Measurements from ENCODE around the gene TTC28.

The TTC28 gene

DNA sequence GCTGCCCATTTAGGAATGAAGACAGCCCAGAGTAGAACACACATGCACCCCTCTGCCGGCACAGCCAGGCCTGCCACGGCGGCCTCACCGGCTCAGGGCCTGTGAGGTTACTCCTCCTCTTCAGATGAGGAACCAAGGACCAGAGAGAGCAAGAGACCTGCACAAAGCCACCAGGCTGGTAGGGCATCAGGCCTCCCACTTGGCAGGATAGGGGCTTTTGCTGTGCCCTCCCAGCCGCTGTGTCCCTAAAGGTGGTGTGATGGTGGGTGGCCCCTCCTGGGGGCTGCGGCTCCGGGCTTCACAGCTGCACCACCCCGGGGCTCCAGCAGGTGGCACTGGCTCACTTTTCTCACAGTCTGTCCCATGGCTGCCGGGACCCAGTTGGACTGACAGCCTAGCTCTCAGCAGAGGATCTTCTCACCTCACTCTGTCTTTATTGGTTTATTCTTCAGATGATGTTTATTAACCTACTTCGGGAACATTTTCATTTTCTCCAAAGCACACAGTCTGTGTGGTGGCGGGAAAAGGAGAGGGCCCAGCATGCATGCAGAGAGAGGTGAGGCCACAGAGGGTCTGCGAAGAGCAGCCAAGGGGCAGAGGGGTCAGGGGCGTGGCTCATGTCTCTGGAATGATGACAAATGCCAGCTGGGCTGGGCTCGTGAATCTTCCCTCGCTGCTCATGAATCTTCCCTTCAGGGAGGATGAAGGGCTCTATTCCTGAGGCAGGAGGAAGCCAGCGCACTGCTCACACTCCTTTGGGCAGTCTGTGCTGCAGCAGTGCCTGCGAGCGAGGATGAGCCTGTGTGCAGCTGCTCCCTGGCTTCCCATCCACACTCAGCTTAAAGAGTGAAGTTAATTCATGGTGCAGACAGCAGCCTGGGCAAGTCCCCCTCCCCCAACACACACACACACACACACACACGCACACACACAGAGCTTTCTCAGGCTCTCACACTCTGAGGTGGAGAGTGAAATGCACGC, 659.5 kb downstream of the TTC28 start:
- Mint-ChIP-seq H3K4me1 (peaks cover 87% of the 10 kb centered on the region), H3K36me3 (ENCODE audit: low read depth) (peaks cover 5% of the 10 kb centered on the region), H3K27ac (peak overlapping the region; percentile 80), H3K9me3 (no peaks in the 10 kb centered on the region), H3K4me3 (peak overlapping the region; percentile 66), H3K27me3 (ENCODE audit: low read depth, poor library complexity) (peaks cover 11% of the 10 kb centered on the region)
- peak; percentile 90 for DNase-seq
- TF ChIP-seq, protein P1, sequence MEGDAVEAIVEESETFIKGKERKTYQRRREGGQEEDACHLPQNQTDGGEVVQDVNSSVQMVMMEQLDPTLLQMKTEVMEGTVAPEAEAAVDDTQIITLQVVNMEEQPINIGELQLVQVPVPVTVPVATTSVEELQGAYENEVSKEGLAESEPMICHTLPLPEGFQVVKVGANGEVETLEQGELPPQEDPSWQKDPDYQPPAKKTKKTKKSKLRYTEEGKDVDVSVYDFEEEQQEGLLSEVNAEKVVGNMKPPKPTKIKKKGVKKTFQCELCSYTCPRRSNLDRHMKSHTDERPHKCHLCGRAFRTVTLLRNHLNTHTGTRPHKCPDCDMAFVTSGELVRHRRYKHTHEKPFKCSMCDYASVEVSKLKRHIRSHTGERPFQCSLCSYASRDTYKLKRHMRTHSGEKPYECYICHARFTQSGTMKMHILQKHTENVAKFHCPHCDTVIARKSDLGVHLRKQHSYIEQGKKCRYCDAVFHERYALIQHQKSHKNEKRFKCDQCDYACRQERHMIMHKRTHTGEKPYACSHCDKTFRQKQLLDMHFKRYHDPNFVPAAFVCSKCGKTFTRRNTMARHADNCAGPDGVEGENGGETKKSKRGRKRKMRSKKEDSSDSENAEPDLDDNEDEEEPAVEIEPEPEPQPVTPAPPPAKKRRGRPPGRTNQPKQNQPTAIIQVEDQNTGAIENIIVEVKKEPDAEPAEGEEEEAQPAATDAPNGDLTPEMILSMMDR (IDR thresholded peaks at IDR 0.05): peak; percentile 96

DNA sequence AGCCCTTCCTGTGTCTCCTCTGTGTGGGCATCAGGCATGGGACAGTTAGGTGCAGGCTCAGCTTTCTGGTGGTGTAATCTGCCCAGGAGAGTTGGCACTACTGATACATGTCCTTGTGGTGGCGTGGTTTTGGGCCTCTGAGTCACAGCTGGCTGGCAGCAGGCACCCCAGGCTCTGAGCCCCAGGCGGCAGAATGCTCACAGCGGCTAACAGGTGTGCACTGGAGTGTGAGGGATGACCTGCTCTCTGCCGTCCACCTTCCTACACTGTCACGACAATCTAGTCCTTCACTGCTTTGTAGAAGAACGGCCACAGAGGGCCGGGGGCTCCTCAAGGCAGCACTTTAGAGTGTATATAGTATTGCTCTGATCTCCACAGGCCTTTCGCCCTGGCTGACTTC, 660.3 kb downstream of the TTC28 start:
- H3K4me3 Mint-ChIP-seq: no peak overlapping the region
- H3K27ac Mint-ChIP-seq: no peak overlapping the region
- H3K4me1 Mint-ChIP-seq: peaks cover 92% of the 10 kb centered on the region
- H3K27me3 Mint-ChIP-seq (ENCODE audit: low read depth, poor library complexity): peaks cover 8% of the 10 kb centered on the region
- H3K9me3 Mint-ChIP-seq: no peaks in the 10 kb centered on the region
- DNase-seq: no peak
- H3K36me3 Mint-ChIP-seq (ENCODE audit: low read depth): peaks cover 5% of the 10 kb centered on the region
- TF ChIP-seq, protein P1 (IDR thresholded peaks at IDR 0.05): no peak

DNA sequence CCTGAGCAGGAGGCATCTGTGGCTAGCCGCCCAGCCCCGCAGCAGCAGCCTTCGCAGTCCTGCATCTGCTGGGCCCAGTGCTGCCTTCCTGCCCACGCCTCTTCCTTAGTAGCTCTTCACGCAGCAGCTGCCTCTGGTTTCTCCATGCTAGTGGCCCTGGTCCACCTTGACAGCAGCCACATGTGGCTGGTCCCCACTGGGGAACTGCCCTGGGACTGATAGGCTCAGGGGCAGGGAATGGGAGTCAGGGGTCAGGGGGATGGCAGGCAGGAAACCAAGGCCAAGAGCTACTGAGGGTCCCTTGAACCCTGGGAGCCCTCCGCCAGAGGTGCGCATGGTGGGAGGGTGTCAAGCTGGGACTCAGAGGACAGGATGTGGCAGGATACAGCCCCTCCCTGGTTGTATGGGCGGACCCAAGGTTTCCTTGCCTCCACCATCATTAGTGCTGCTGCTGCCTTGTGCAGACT, 661.1 kb downstream of the TTC28 start:
- H3K9me3 Mint-ChIP-seq: no peaks in the 10 kb centered on the region
- H3K27me3 Mint-ChIP-seq (ENCODE audit: low read depth, poor library complexity): peaks cover 6% of the 10 kb centered on the region
- H3K4me1 Mint-ChIP-seq: peaks cover 96% of the 10 kb centered on the region
- TF ChIP-seq, protein P1 (IDR thresholded peaks at IDR 0.05): no peak
- no peaks in the 10 kb centered on the region for H3K36me3 Mint-ChIP-seq (ENCODE audit: low read depth)
- DNase-seq: no peak
- H3K4me3 Mint-ChIP-seq: no peak overlapping the region
- H3K27ac Mint-ChIP-seq: no peak overlapping the region

DNA sequence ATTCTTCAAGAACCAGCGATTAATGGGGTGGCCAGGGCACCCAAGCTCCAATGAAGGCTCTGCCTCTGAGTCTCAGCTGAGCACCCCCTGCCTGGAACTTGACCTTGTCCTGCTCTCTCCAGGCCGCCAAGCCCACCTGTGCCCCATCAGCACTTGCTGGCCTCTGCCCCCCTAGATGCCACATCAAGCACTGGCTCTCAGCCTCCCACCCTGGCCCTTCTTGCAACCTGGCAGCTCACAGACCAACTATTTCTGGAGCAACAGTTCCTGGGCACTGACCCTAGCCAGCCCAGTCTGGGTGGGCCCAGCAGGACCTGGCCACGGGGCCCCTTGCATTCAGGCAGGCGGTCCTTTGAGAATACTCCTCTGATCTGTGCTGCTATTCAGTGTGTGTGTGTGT, 661.8 kb downstream of the TTC28 start:
- Mint-ChIP-seq H3K27me3 (ENCODE audit: low read depth, poor library complexity) (peaks cover 6% of the 10 kb centered on the region), H3K27ac (no peak overlapping the region), H3K36me3 (ENCODE audit: low read depth) (no peaks in the 10 kb centered on the region), H3K4me3 (no peak overlapping the region), H3K4me1 (peaks cover 98% of the 10 kb centered on the region), H3K9me3 (no peaks in the 10 kb centered on the region)
- DNase-seq: no peak
- TF ChIP-seq, protein P1 (IDR thresholded peaks at IDR 0.05): no peak

DNA sequence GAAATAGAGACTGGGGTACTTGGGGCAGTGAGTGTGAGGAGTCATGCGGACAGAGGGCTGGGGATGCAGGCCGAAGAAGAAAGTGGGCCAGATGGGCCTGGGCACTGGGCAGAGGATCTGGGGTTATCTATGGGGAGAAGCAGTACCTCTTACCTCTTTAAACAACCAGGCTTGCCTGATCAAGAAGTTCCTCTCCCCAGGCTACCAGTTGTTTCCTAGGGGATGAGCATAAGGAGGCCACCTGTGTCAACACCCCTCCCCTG, 662.2 kb downstream of the TTC28 start:
- TF ChIP-seq, protein P1 (IDR thresholded peaks at IDR 0.05): no peak
- H3K27me3 Mint-ChIP-seq (ENCODE audit: low read depth, poor library complexity): peaks cover 6% of the 10 kb centered on the region
- peaks cover 97% of the 10 kb centered on the region for H3K4me1 Mint-ChIP-seq
- H3K36me3 Mint-ChIP-seq (ENCODE audit: low read depth): no peaks in the 10 kb centered on the region
- H3K4me3 Mint-ChIP-seq: no peak overlapping the region
- no peak for DNase-seq
- no peaks in the 10 kb centered on the region for H3K9me3 Mint-ChIP-seq
- H3K27ac Mint-ChIP-seq: no peak overlapping the region
